SK-N-SH (cell line): ENCODE data around the gene SCN4B. TPM values are rescaled to one million over a fixed set of nuclear protein-coding genes. Genes with fewer than 3 reads are reported as not detected.

Source experiments
- CTCF ChIA-PET: fragments of 300-600, 350-600 bp; formaldehyde crosslinking; extraction: SDS; loops from one replicate; lab custom pipeline; 2021; lab: Yijun Ruan, JAX
- POLR2A ChIA-PET: fragments of 350-600 bp; sonication (Branson Sonifier 250); formaldehyde crosslinking; extraction: SDS; loops from one replicate; lab custom pipeline; 2020; ENCODE audit warnings: antibody characterized with exemption, inconsistent platforms; lab: Yijun Ruan, JAX
- DNase-seq: peaks from one replicate; pipeline ENCODE4 v3.0.0; 2012
- H2AFZ ChIP-seq: fragments of 200-600 bp; sonication (generic); 2 replicates; pipeline ENCODE4 v1.8.1; 2016; ENCODE audit warnings: antibody characterized with exemption, mild to moderate bottlenecking, low read depth
- H3F3A ChIP-seq: fragments of 200-600 bp; sonication (generic); replicated peaks from 2 replicates; pipeline ENCODE3; 2016; ENCODE audit warnings: antibody characterized with exemption, mild to moderate bottlenecking; ENCODE audit not compliant: insufficient read depth
- H3K27ac ChIP-seq, 2 experiments: fragments of 200-500 bp in 1 of 2; fragments of 200-600 bp in 1 of 2; sonication (Bioruptor generic) in 1 of 2; sonication (generic), shearing (Covaris generic) in 1 of 2; 2 replicates each; pipeline versions ENCODE4 v1.5.1 to v1.6.1; 2014 to 2016; ENCODE audit warnings: low read depth in 2 of 2, inconsistent platforms in 1 of 2, low read length in 1 of 2, mild to moderate bottlenecking in 1 of 2, mixed read lengths in 1 of 2
- H3K27me3 ChIP-seq: fragments of 200-600 bp; sonication (generic), shearing (Covaris generic); 2 replicates; pipeline ENCODE4 v1.6.1; 2016; ENCODE audit warnings: mixed run types; ENCODE audit not compliant: insufficient read depth
- H3K36me3 ChIP-seq, 2 experiments: fragments of 200-500 bp in 1 of 2; fragments of 200-600 bp in 1 of 2; sonication (Bioruptor generic) in 1 of 2; sonication (generic) in 1 of 2; replicated peaks in 1 of 2; 2 replicates each; pipeline versions ENCODE3 to v1.5.1; 2014 to 2016; ENCODE audit warnings: low read length in 1 of 2, mild to moderate bottlenecking in 1 of 2; ENCODE audit not compliant: insufficient read depth in 2 of 2, control insufficient read depth in 1 of 2
- H3K4me1 ChIP-seq, 2 experiments: fragments of 200-500 bp in 1 of 2; fragments of 200-600 bp in 1 of 2; sonication (Bioruptor generic) in 1 of 2; sonication (generic), shearing (Covaris generic) in 1 of 2; 2 replicates each; pipeline versions ENCODE4 v1.5.1 to v1.6.1; 2014 to 2016; ENCODE audit warnings: low read depth in 1 of 2, low read length in 1 of 2, mixed run types in 1 of 2; ENCODE audit not compliant: insufficient read depth in 2 of 2, control insufficient read depth in 1 of 2
- H3K4me2 ChIP-seq: fragments of 200-600 bp; sonication (generic), shearing (Covaris generic); 2 replicates; pipeline ENCODE4 v1.6.1; 2017; ENCODE audit warnings: mixed run types
- H3K4me3 ChIP-seq, 2 experiments: fragments of 200-500 bp in 1 of 2; fragments of 200-600 bp in 1 of 2; sonication (Bioruptor generic) in 1 of 2; sonication (generic), shearing (Covaris generic) in 1 of 2; 2 replicates each; pipeline versions ENCODE4 v1.5.1 to v1.8.1; 2014 to 2016; ENCODE audit warnings: low read depth in 2 of 2, inconsistent platforms in 1 of 2, low read length in 1 of 2, mild to moderate bottlenecking in 1 of 2, mixed read lengths in 1 of 2, moderate library complexity in 1 of 2
- H3K79me2 ChIP-seq: fragments of 200-600 bp; sonication (generic); 2 replicates; pipeline ENCODE4 v1.8.1; 2017; ENCODE audit warnings: mild to moderate bottlenecking; ENCODE audit not compliant: insufficient read depth
- H3K9ac ChIP-seq: fragments of 200-600 bp; sonication (generic); 2 replicates; pipeline ENCODE4 v1.6.1; 2017; ENCODE audit warnings: mixed run types
- H3K9me2 ChIP-seq: fragments of 200-600 bp; sonication (generic); 2 replicates; pipeline ENCODE4 v1.6.1; 2017; ENCODE audit warnings: mixed run types
- H3K9me3 ChIP-seq: fragments of 200-600 bp; sonication (generic); 2 replicates; pipeline ENCODE4 v1.6.1; 2017; ENCODE audit warnings: mixed run types, mild to moderate bottlenecking, moderate library complexity
- H4K20me1 ChIP-seq: fragments of 200-600 bp; sonication (generic); 2 replicates; pipeline ENCODE4 v1.6.1; 2017; ENCODE audit warnings: mild to moderate bottlenecking, mixed run types; ENCODE audit not compliant: insufficient read depth
- CHD2 ChIP-seq: fragments of 150-350 bp; IDR thresholded peaks from 2 replicates; pipeline ENCODE4 v1.6.1; 2018; ENCODE audit warnings: low read length; ENCODE audit not compliant: partially characterized antibody
- CTCF ChIP-seq: fragments of 200-600 bp; sonication (generic); IDR thresholded peaks from 2 replicates; pipeline ENCODE4 v1.6.1; 2017; ENCODE audit warnings: antibody characterized with exemption, mild to moderate bottlenecking, moderate library complexity
- ELF1 ChIP-seq: IDR thresholded peaks from 2 replicates; pipeline ENCODE4 v1.4.0; 2012
- EP300 ChIP-seq, 2 experiments: IDR thresholded peaks; 2 replicates each; pipeline versions ENCODE4 v1.4.0 to v1.6.1; 2012; ENCODE audit warnings: borderline replicate concordance in 1 of 2, low read depth in 1 of 2, low read length in 1 of 2
- FOXJ3 ChIP-seq: sonication (generic); formaldehyde crosslinking; IDR thresholded peaks from 2 replicates; pipeline ENCODE4 v1.5.1; 2020; ENCODE audit warnings: mild to moderate bottlenecking, missing genetic modification reagents
- GATA2 ChIP-seq: sonication (generic); formaldehyde crosslinking; IDR thresholded peaks from 2 replicates; pipeline ENCODE4 v1.5.0; 2020; ENCODE audit warnings: mild to moderate bottlenecking, missing genetic modification reagents
- POLR2AphosphoS5 ChIP-seq: IDR thresholded peaks from 2 replicates; pipeline ENCODE4 v1.6.1; 2012; ENCODE audit warnings: low read depth, low read length
- RAD21 ChIP-seq: IDR thresholded peaks from 2 replicates; pipeline ENCODE4 v1.6.1; 2012; ENCODE audit warnings: mild to moderate bottlenecking, low read length
- RCOR1 ChIP-seq: fragments of 150-350 bp; IDR thresholded peaks from 2 replicates; pipeline ENCODE4 v1.6.1; 2017; ENCODE audit warnings: antibody characterized with exemption, low read length
- SIN3A ChIP-seq: IDR thresholded peaks from 2 replicates; pipeline ENCODE4 v1.6.1; 2012; ENCODE audit warnings: low read depth, mild to moderate bottlenecking, low read length, moderate library complexity, borderline replicate concordance
- SMC3 ChIP-seq: IDR thresholded peaks from 2 replicates; pipeline ENCODE4 v1.6.1; 2012; ENCODE audit warnings: low read depth, low read length, improper control_type of control experiment
- TEAD4 ChIP-seq: IDR thresholded peaks from 2 replicates; pipeline ENCODE4 v1.4.0; 2012; ENCODE audit warnings: mild to moderate bottlenecking, borderline replicate concordance; ENCODE audit not compliant: insufficient read depth
- YY1 ChIP-seq: IDR thresholded peaks from 2 replicates; pipeline ENCODE4 v1.4.0; 2012; ENCODE audit warnings: low read depth, mild to moderate bottlenecking
- ZBTB33 ChIP-seq: IDR thresholded peaks from 2 replicates; pipeline ENCODE4 v1.4.0; 2012; ENCODE audit warnings: low read depth, borderline replicate concordance
- WGBS: methylation state at CpG from one replicate; pipeline ENCODE4 v1.1.6; 2017; ENCODE audit warnings: low lambda C conversion rate; 5-methylcytosine and 5-hydroxymethylcytosine counted together
- polyA plus RNA-seq, 3 experiments: library from polyadenylated mRNA; depleted of rRNA; stranded (reverse); fragments of >200 nt; gene quantifications; 2 replicates each; pipeline ENCODE4 v1.2.3, GENCODE V29; 2012

The SCN4B gene
- polyA plus RNA-seq, 1 of the 3 experiments (the other 2 are of a cell fraction): 1.2 TPM

GRCh38 chr11:118117790-118118601, 34.6 kb downstream of the SCN4B start (continued):
- TF ChIP-seq CHD2: no peak
- TF ChIP-seq CTCF: no peak

GRCh38 chr11:118115048-118115447, 37.6 kb downstream of the SCN4B start:
- ChIA-PET CTCF (interaction anchor here (1.2 kb wide), 1 partner anchor 56 kb away, joined by 3 read pairs; no protein-coding TSS in a partner anchor), POLR2A (no interaction called here)
- 46% methylated on average over 7 of the region's 7 CpGs for WGBS
- Histone ChIP-seq H3K79me2 (no peaks in the 10 kb centered on the region), H3K4me1 (no peaks in the 10 kb centered on the region), H3K9me2 (no peaks in the 10 kb centered on the region), H3K27me3 (no peaks in the 10 kb centered on the region; the same call in 1 of the 2 replicates)
- TF ChIP-seq ELF1 (no peak), TEAD4 (no peak), RCOR1 (no peak), YY1 (no peak)
- TF ChIP-seq, all 33 proteins: peak for 0
- H3F3A ChIP-seq: no peaks in the 10 kb centered on the region
- no peak overlapping the region for H3K27ac ChIP-seq
- H2AFZ ChIP-seq: no peak overlapping the region
- no peak overlapping the region for H3K9ac ChIP-seq
- DNase-seq: no peak
- H3K9me3 ChIP-seq: no peaks in the 10 kb centered on the region
- H3K4me2 ChIP-seq: no peak overlapping the region
- no peaks in the 10 kb centered on the region for H4K20me1 ChIP-seq
- no peaks in the 10 kb centered on the region for H3K36me3 ChIP-seq
- no peak overlapping the region for H3K4me3 ChIP-seq

- WGBS: 0% methylated on average over 1 of the region's 1 CpG
- no peak overlapping the region for H3K4me3 ChIP-seq
- no peaks in the 10 kb centered on the region for H3K4me1 ChIP-seq
- no peaks in the 10 kb centered on the region for H3F3A ChIP-seq
- no peak overlapping the region for H3K27ac ChIP-seq
- no peak for DNase-seq
- ChIA-PET CTCF (interaction anchor here (0.6 to 2.1 kb wide), 2 partner anchors 32 to 58 kb away, joined by 3 to 6 read pairs; no protein-coding TSS in a partner anchor), POLR2A (no interaction called here)
- H3K9me2 ChIP-seq: no peaks in the 10 kb centered on the region
- no peaks in the 10 kb centered on the region for H3K79me2 ChIP-seq
- H4K20me1 ChIP-seq: no peaks in the 10 kb centered on the region
- H3K9ac ChIP-seq: no peak overlapping the region
- no peaks in the 10 kb centered on the region; the same call in 1 of the 2 replicates for H3K27me3 ChIP-seq
- H2AFZ ChIP-seq: no peak overlapping the region
- TF ChIP-seq FOXJ3 (CRISPR knock-in tag) (no peak), ELF1 (no peak), EP300 (IDR thresholded peaks at IDR 0.05; ENCODE audit: borderline replicate concordance in 1 of 2, low read depth in 1 of 2, low read length in 1 of 2) (no peak), ZBTB33 (no peak), SIN3A (no peak), GATA2 (CRISPR knock-in tag) (no peak), SMC3 (no peak), POLR2AphosphoS5 (no peak), RAD21 (no peak), TEAD4 (no peak)
- no peaks in the 10 kb centered on the region for H3K36me3 ChIP-seq
- no peaks in the 10 kb centered on the region for H3K9me3 ChIP-seq
- no peak overlapping the region for H3K4me2 ChIP-seq
Observed at GRCh38 chr11:118114266-118114665, 38.4 kb downstream of the SCN4B start.
